GM12892 (cell line): ENCODE measurements around the gene RSPRY1.

Experiments used
- POLR2A ChIP-seq: IDR thresholded peaks from 2 replicates; pipeline ENCODE4 v1.6.1; 2011; ENCODE audit warnings: low read depth, low read length, control low read depth
- TAF1 ChIP-seq: IDR thresholded peaks from 2 replicates; pipeline ENCODE4 v1.6.1; 2011; ENCODE audit warnings: low read depth, mild to moderate bottlenecking, control low read depth, low read length, borderline replicate concordance

DNA sequence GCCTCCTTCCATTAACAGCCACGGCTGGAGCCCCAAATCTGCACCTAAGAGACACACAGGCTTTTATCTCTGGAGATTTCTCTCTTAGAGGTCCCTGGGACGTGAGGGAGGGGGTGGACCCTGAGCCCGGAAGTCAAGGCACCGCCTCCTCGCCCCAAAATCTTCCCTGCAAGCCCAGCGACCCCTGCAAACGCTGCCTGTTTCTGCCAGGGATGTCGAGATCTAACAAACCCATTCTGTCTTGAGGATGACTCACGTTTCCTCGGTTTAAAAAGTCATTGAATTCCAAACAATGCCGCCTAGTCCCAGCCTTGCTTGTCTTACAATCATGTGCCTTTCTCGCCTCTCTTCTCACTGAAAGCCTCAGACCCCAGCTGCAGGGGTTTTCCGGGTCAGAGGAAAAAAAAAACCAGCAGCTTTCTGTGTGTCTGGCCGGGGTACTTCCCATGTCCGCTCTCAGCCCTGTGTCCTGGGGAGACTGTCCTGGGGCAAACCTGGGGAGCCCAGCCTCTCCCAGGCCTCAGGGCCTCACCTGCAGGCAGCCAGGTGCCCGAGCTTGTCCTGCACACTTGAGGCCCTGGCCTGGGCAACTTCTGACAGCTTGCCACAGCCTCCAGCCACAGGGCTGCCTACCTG is 74.3 kb downstream of the RSPRY1 start:
- TF ChIP-seq TAF1, result no peak
- no peak for TF ChIP-seq POLR2A
